ENCODE results near the gene DUSP28.

Gene DUSP28

GRCh38 chr2:240575101-240575965 is 15.2 kb downstream of the DUSP28 start:
- no peak for DNase-seq (ENCODE audit: insufficient read length, low spot score)
- FAIRE-seq = no peak
- TF ChIP-seq PAX5 (IDR thresholded peaks at IDR 0.05; ENCODE audit: insufficient read depth, low read length, severe bottlenecking) (no peak), POU2F2 (IDR thresholded peaks at IDR 0.05; ENCODE audit: low read depth, low read length) (no peak), POLR2A (IDR thresholded peaks at IDR 0.05; ENCODE audit: low read depth, low read length) (no peak), POLR2AphosphoS5 (IDR thresholded peaks at IDR 0.05; ENCODE audit: low read depth, low read length) (no peak), SPI1 (IDR thresholded peaks at IDR 0.05; ENCODE audit: low read depth, low read length) (no peak), TAF1 (IDR thresholded peaks at IDR 0.05; ENCODE audit: low read depth, low read length) (no peak)

GRCh38 chr2:240576036-240576435 is 15.9 kb downstream of the DUSP28 start:
- DNase-seq (ENCODE audit: insufficient read length, low spot score) = no peak
- no peak for FAIRE-seq
- TF ChIP-seq POLR2A (IDR thresholded peaks at IDR 0.05; ENCODE audit: low read depth, low read length) (no peak), PAX5 (IDR thresholded peaks at IDR 0.05; ENCODE audit: insufficient read depth, low read length, severe bottlenecking) (no peak), TAF1 (IDR thresholded peaks at IDR 0.05; ENCODE audit: low read depth, low read length) (no peak), POLR2AphosphoS5 (IDR thresholded peaks at IDR 0.05; ENCODE audit: low read depth, low read length) (no peak), POU2F2 (IDR thresholded peaks at IDR 0.05; ENCODE audit: low read depth, low read length) (no peak), SPI1 (IDR thresholded peaks at IDR 0.05; ENCODE audit: low read depth, low read length) (no peak)

GRCh38 chr2:240576436-240577205 is 16.5 kb downstream of the DUSP28 start:
- TF ChIP-seq SPI1 (IDR thresholded peaks at IDR 0.05; ENCODE audit: low read depth, low read length) (no peak), TAF1 (IDR thresholded peaks at IDR 0.05; ENCODE audit: low read depth, low read length) (no peak), POLR2A (IDR thresholded peaks at IDR 0.05; ENCODE audit: low read depth, low read length) (no peak), POU2F2 (IDR thresholded peaks at IDR 0.05; ENCODE audit: low read depth, low read length) (no peak), PAX5 (IDR thresholded peaks at IDR 0.05; ENCODE audit: insufficient read depth, low read length, severe bottlenecking) (no peak), POLR2AphosphoS5 (IDR thresholded peaks at IDR 0.05; ENCODE audit: low read depth, low read length) (no peak)
- DNase-seq (ENCODE audit: insufficient read length, low spot score) (no peak), FAIRE-seq (no peak)

GRCh38 chr2:240577281-240578109 is 17.3 kb downstream of the DUSP28 start:
- DNase-seq (ENCODE audit: insufficient read length, low spot score) (no peak), FAIRE-seq (no peak)
- no peak for TF ChIP-seq POU2F2 (IDR thresholded peaks at IDR 0.05; ENCODE audit: low read depth, low read length)
- TF ChIP-seq SPI1 (IDR thresholded peaks at IDR 0.05; ENCODE audit: low read depth, low read length) = no peak
- TF ChIP-seq TAF1 (IDR thresholded peaks at IDR 0.05; ENCODE audit: low read depth, low read length) = no peak
- TF ChIP-seq POLR2A (IDR thresholded peaks at IDR 0.05; ENCODE audit: low read depth, low read length) = no peak
- TF ChIP-seq PAX5 (IDR thresholded peaks at IDR 0.05; ENCODE audit: insufficient read depth, low read length, severe bottlenecking) = no peak
- TF ChIP-seq POLR2AphosphoS5 (IDR thresholded peaks at IDR 0.05; ENCODE audit: low read depth, low read length) = no peak

- no peak for DNase-seq (ENCODE audit: insufficient read length, low spot score)
- FAIRE-seq = no peak
- no peak for TF ChIP-seq POLR2A (IDR thresholded peaks at IDR 0.05; ENCODE audit: low read depth, low read length)
- no peak for TF ChIP-seq POLR2AphosphoS5 (IDR thresholded peaks at IDR 0.05; ENCODE audit: low read depth, low read length)
- no peak for TF ChIP-seq TAF1 (IDR thresholded peaks at IDR 0.05; ENCODE audit: low read depth, low read length)
- no peak for TF ChIP-seq PAX5 (IDR thresholded peaks at IDR 0.05; ENCODE audit: insufficient read depth, low read length, severe bottlenecking)
- TF ChIP-seq SPI1 (IDR thresholded peaks at IDR 0.05; ENCODE audit: low read depth, low read length) = no peak
- TF ChIP-seq POU2F2 (IDR thresholded peaks at IDR 0.05; ENCODE audit: low read depth, low read length) = no peak
Measured at GRCh38 chr2:240578110-240578450, 17.9 kb downstream of the DUSP28 start.

- no peak for TF ChIP-seq PAX5 (IDR thresholded peaks at IDR 0.05; ENCODE audit: insufficient read depth, low read length, severe bottlenecking)
- no peak for TF ChIP-seq SPI1 (IDR thresholded peaks at IDR 0.05; ENCODE audit: low read depth, low read length)
- TF ChIP-seq POU2F2 (IDR thresholded peaks at IDR 0.05; ENCODE audit: low read depth, low read length) = no peak
- TF ChIP-seq POLR2A (IDR thresholded peaks at IDR 0.05; ENCODE audit: low read depth, low read length) = no peak
- TF ChIP-seq TAF1 (IDR thresholded peaks at IDR 0.05; ENCODE audit: low read depth, low read length) = no peak
- no peak for TF ChIP-seq POLR2AphosphoS5 (IDR thresholded peaks at IDR 0.05; ENCODE audit: low read depth, low read length)
- FAIRE-seq = no peak
- no peak for DNase-seq (ENCODE audit: insufficient read length, low spot score)
Measured at GRCh38 chr2:240578488-240578887, 18.3 kb downstream of the DUSP28 start.

GRCh38 chr2:240579071-240579762 is 19.1 kb downstream of the DUSP28 start:
- DNase-seq (ENCODE audit: insufficient read length, low spot score) = no peak
- FAIRE-seq = no peak
- TF ChIP-seq TAF1 (IDR thresholded peaks at IDR 0.05; ENCODE audit: low read depth, low read length) (no peak), POLR2A (IDR thresholded peaks at IDR 0.05; ENCODE audit: low read depth, low read length) (no peak), SPI1 (IDR thresholded peaks at IDR 0.05; ENCODE audit: low read depth, low read length) (no peak)

GRCh38 chr2:240579771-240580614 is 19.8 kb downstream of the DUSP28 start:
- FAIRE-seq = peak; percentile 85
- DNase-seq (ENCODE audit: insufficient read length, low spot score) = no peak
- TF ChIP-seq POLR2AphosphoS5 (IDR thresholded peaks at IDR 0.05; ENCODE audit: low read depth, low read length) (peak; percentile 16; the same call in 1 of the 2 replicates), SPI1 (IDR thresholded peaks at IDR 0.05; ENCODE audit: low read depth, low read length) (no peak), PAX5 (IDR thresholded peaks at IDR 0.05; ENCODE audit: insufficient read depth, low read length, severe bottlenecking) (no peak)

All from GM12891 (cell line).